Sigmoid colon (tissue), 4 donors: ENCODE results near the gene HSD17B2.
"Not testable (repeated sequence)": the region's sequence is repeated elsewhere in the genome, so short reads cannot be mapped to it uniquely, and the experiment has no call there.

ENCODE experiments used
- CTCF ChIP-seq, 4 experiments: fragments of 450-650 bp in 3 of 4; fragments of 200-600 bp in 1 of 4; IDR thresholded peaks; one replicate each; pipeline ENCODE4 v1.5.1; 2016 to 2019; ENCODE audit warnings: antibody characterized with exemption in 4 of 4, mild to moderate bottlenecking in 3 of 4, moderate library complexity in 2 of 4
- EP300 ChIP-seq, 4 donors: sonication (generic); formaldehyde crosslinking; IDR thresholded peaks; one replicate each; pipeline ENCODE4 v1.6.1; 2017; ENCODE audit warnings: antibody characterized with exemption in 4 of 4
- POLR2A ChIP-seq, 2 donors: fragments of 450-650 bp; IDR thresholded peaks; one replicate each; pipeline ENCODE4 v1.6.1; 2016; ENCODE audit warnings: antibody characterized with exemption in 2 of 2, mild to moderate bottlenecking in 2 of 2, moderate library complexity in 2 of 2
- POLR2AphosphoS5 ChIP-seq, 4 donors: sonication (generic); formaldehyde crosslinking; IDR thresholded peaks; one replicate each; pipeline ENCODE4 v1.6.1; 2017; ENCODE audit warnings: antibody characterized with exemption in 4 of 4

GRCh38 chr16:82009789-82010188, 25.3 kb upstream of the HSD17B2 start:
- TF ChIP-seq CTCF, POLR2A, POLR2AphosphoS5, EP300 (IDR thresholded peaks at IDR 0.05): not testable (repeated sequence)
